ENCODE results near the gene GPR173. TPM values are rescaled to one million over a fixed set of nuclear protein-coding genes. Genes with fewer than 3 reads are reported as not detected.

The GPR173 gene
- total RNA-seq, 1 experiment from 2014 or later = 5.3 TPM

DNA sequence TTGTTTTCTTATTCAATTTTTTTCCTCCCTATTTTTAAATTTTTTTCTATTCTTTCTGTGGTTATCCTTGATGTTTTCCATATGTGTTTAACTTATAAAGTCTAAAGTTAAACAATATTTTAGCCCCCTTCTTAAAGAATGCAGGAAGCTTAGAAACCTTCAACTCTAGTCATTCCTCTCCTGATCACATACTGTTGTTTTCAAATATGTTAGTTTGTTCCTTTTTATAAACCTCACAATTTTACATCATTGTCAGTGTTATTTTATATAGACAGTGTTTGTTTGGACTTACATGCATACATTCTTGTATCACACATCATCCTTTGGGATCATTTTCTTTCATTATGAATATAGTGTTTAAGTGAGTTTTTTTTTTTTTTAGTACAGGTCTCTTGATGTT lies 76.9 kb downstream of the GPR173 start:
- intact Hi-C loops (cut with micrococcal nuclease; ENCODE audit: unreplicated experiment) = no loop called here
- no peaks in the 10 kb centered on the region for H3K27me3 ChIP-seq (replicated peaks; ENCODE audit: insufficient read depth, low read depth, low read length, poor library complexity)
- CTCF ChIA-PET = no interaction called here
- H3K4me3 ChIP-seq (ENCODE audit: low read depth, low read length, poor library complexity, severe bottlenecking) = no peak overlapping the region
- no peaks in the 10 kb centered on the region for H3K4me1 ChIP-seq (ENCODE audit: insufficient read depth, low read length, poor library complexity, severe bottlenecking)
- no peak for TF ChIP-seq EZH2 (IDR thresholded peaks at IDR 0.05; ENCODE audit: borderline replicate concordance, low read depth, low read length, poor library complexity, severe bottlenecking)
- TF ChIP-seq, protein P1, sequence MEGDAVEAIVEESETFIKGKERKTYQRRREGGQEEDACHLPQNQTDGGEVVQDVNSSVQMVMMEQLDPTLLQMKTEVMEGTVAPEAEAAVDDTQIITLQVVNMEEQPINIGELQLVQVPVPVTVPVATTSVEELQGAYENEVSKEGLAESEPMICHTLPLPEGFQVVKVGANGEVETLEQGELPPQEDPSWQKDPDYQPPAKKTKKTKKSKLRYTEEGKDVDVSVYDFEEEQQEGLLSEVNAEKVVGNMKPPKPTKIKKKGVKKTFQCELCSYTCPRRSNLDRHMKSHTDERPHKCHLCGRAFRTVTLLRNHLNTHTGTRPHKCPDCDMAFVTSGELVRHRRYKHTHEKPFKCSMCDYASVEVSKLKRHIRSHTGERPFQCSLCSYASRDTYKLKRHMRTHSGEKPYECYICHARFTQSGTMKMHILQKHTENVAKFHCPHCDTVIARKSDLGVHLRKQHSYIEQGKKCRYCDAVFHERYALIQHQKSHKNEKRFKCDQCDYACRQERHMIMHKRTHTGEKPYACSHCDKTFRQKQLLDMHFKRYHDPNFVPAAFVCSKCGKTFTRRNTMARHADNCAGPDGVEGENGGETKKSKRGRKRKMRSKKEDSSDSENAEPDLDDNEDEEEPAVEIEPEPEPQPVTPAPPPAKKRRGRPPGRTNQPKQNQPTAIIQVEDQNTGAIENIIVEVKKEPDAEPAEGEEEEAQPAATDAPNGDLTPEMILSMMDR (conservative IDR thresholded peaks at IDR 0.05; ENCODE audit: low read depth, low read length) = no peak
- DNase-seq (ENCODE audit: low spot score) = no peak
- no TSS peak for BruUV-seq (replicated peaks)
- no peaks in the 10 kb centered on the region for H3K36me3 ChIP-seq (ENCODE audit: insufficient read depth, low read length, poor library complexity, severe bottlenecking)
- no peak overlapping the region for H3K27ac ChIP-seq (ENCODE audit: low read depth, low read length, poor library complexity, severe bottlenecking)
- POLR2A ChIA-PET (ENCODE audit: low non-redundant PET) = no interaction called here
- H3K9me3 ChIP-seq (ENCODE audit: low read depth, low read length, poor library complexity, severe bottlenecking) = peaks cover 13% of the 10 kb centered on the region

DNA sequence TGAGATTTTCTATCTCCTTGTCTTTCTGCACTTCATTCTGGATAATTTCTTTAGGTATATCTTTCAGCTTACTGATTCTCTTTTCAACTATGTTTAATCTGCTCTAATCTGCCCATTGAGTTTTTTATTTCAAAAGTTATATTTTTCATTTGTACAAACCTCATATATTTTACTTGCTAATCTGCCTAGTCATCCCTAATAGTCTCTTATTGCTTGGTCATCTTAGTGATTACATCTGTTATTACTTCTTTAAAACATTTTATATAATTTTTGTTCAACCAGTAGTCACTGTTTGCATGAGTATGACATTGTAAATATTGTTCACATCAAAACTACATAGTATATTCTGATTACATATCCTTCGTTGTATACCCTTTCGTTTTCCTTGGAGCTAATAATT lies 77.8 kb downstream of the GPR173 start:
- TF ChIP-seq, protein P1 (conservative IDR thresholded peaks at IDR 0.05; ENCODE audit: low read depth, low read length) = no peak
- no peak for TF ChIP-seq EZH2 (IDR thresholded peaks at IDR 0.05; ENCODE audit: borderline replicate concordance, low read depth, low read length, poor library complexity, severe bottlenecking)
- no peak for DNase-seq (ENCODE audit: low spot score)
- H3K4me1 ChIP-seq (ENCODE audit: insufficient read depth, low read length, poor library complexity, severe bottlenecking) = no peaks in the 10 kb centered on the region
- CTCF ChIA-PET = no interaction called here
- H3K27me3 ChIP-seq (replicated peaks; ENCODE audit: insufficient read depth, low read depth, low read length, poor library complexity) = peaks cover 3% of the 10 kb centered on the region
- intact Hi-C loops (cut with micrococcal nuclease; ENCODE audit: unreplicated experiment) = no loop called here
- no TSS peak for BruUV-seq (replicated peaks)
- H3K4me3 ChIP-seq (ENCODE audit: low read depth, low read length, poor library complexity, severe bottlenecking) = no peak overlapping the region
- no peaks in the 10 kb centered on the region for H3K36me3 ChIP-seq (ENCODE audit: insufficient read depth, low read length, poor library complexity, severe bottlenecking)
- peaks cover 13% of the 10 kb centered on the region for H3K9me3 ChIP-seq (ENCODE audit: low read depth, low read length, poor library complexity, severe bottlenecking)
- H3K27ac ChIP-seq (ENCODE audit: low read depth, low read length, poor library complexity, severe bottlenecking) = no peak overlapping the region
- POLR2A ChIA-PET (ENCODE audit: low non-redundant PET) = no interaction called here

DNA sequence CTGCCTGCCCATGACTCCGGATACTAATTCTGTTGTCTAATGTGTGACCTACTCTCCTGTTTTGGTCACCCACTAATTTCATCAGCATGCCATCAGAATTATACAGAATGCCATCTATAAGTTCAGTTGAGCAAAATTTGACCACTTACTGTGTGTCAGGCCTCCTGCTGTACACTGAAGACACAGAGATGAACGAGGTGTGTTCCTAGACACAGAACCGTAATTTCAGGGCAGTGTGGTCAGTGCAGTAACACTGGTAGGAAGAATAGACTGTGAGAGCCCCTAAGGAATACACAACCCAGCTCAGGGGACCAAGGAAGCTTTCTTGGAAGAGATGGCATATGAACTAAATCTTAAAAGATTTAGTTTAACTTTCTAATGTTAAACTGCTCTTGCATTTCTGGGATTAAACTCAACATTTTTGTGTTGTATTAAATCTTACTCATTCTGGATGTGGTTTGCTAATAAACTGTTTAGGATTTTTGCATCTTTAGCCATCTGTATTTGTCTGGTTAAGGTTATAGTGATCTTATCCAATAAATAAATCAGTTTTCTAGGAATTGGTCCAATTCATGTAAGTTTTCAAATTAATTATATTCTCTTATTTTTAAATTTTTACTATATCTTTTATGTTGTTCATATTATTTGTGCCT lies 79.6 kb downstream of the GPR173 start:
- Histone ChIP-seq H3K27ac (ENCODE audit: low read depth, low read length, poor library complexity, severe bottlenecking) (no peak overlapping the region), H3K4me3 (ENCODE audit: low read depth, low read length, poor library complexity, severe bottlenecking) (no peak overlapping the region), H3K36me3 (ENCODE audit: insufficient read depth, low read length, poor library complexity, severe bottlenecking) (no peaks in the 10 kb centered on the region), H3K9me3 (ENCODE audit: low read depth, low read length, poor library complexity, severe bottlenecking) (peaks cover 13% of the 10 kb centered on the region), H3K27me3 (replicated peaks; ENCODE audit: insufficient read depth, low read depth, low read length, poor library complexity) (peaks cover 7% of the 10 kb centered on the region), H3K4me1 (ENCODE audit: insufficient read depth, low read length, poor library complexity, severe bottlenecking) (no peaks in the 10 kb centered on the region)
- ChIA-PET POLR2A (ENCODE audit: low non-redundant PET) (no interaction called here), CTCF (no interaction called here)
- intact Hi-C loops (cut with micrococcal nuclease; ENCODE audit: unreplicated experiment) = no loop called here
- TF ChIP-seq EZH2 (IDR thresholded peaks at IDR 0.05; ENCODE audit: borderline replicate concordance, low read depth, low read length, poor library complexity, severe bottlenecking) = no peak
- TF ChIP-seq, protein P1 (conservative IDR thresholded peaks at IDR 0.05; ENCODE audit: low read depth, low read length) = no peak
- no TSS peak for BruUV-seq (replicated peaks)
- no peak for DNase-seq (ENCODE audit: low spot score)

Other genes starting within 250 kb of the GPR173 start
- gene XAGE5, start 237.5 kb upstream of the GPR173 start, total RNA-seq (2021) = not detected in 2 replicates
- not detected in 2 replicates for gene XAGE3, start 180.7 kb upstream of the GPR173 start, total RNA-seq (2021)
- 18.3 and 21.8 TPM in 2 replicates for gene FAM156B, start 151.5 kb upstream of the GPR173 start, total RNA-seq (2021)
- gene FAM156A, start 90.3 kb upstream of the GPR173 start, total RNA-seq (2021) = 47.2 and 48.2 TPM in 2 replicates
- gene TSPYL2, start 33.6 kb downstream of the GPR173 start, total RNA-seq (2021) = 25.0 and 30.0 TPM in 2 replicates
- 15.1 and 15.4 TPM in 2 replicates for gene KANTR, start 45.4 kb downstream of the GPR173 start, total RNA-seq (2021)
- 177 and 178 TPM in 2 replicates for gene KDM5C, start 176.4 kb downstream of the GPR173 start, total RNA-seq (2021)
- 8.1 and 8.9 TPM in 2 replicates for gene IQSEC2, start 232.8 kb downstream of the GPR173 start, total RNA-seq (2021)